Fibroblast of lung (primary cell): ENCODE data around the gene RMND5B.
"Not testable (repeated sequence)": the region's sequence is repeated elsewhere in the genome, so short reads cannot be mapped to it uniquely, and the experiment has no call there.

Source experiments
- EZH2 ChIP-seq: IDR thresholded peaks from 2 replicates; pipeline ENCODE4 v1.5.1; 2012; ENCODE audit warnings: low read length, control low read depth, mild to moderate bottlenecking; ENCODE audit errors: missing control alignments
- TF ChIP-seq, protein P1 (sequence below), 2 donors: IDR thresholded peaks in 1 of 2; conservative IDR thresholded peaks in 1 of 2; 1 replicate in 1 of 2; 2 replicates in 1 of 2; pipeline ENCODE4 v1.5.1; 2011 to 2012; ENCODE audit warnings: low read length in 2 of 2, control low read depth in 1 of 2, inconsistent platforms in 1 of 2, low read depth in 1 of 2, mild to moderate bottlenecking in 1 of 2

DNA sequence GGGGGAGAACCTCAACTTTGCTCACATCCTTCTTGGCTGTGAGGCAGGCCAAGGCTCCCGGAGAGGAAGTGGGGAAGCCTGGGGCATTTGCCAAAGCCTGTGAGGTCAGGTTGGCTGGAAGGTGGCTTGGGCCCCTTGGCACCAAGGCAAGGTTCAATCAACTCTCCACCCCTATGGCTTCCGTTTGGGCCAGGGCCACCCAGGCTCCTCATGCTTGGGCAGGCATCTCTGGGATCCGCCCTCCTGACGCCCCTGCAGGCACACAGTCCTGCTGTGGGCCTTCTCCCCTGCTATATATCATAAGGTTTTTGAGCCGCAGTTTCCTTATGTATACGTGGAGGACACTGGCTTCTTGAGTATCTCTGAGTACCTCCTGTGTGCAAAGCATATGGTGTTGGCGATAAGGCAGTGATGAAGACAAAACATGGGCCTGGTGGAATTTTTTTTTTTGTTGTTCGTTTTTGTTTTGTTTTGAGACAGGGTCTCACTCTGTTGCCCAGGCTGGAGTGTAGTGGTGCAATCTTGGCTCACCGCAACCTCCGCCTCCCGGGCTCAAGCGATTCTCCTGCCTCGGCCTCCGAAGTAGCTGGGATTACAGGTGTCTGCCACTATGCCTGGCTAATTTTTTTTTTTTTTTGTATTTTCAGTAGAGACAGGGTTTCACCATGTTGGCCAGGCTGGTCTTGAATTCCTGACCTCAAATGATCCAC, 3.4 kb upstream of the RMND5B start:
- TF ChIP-seq EZH2, result not testable (repeated sequence)
- TF ChIP-seq, protein P1, sequence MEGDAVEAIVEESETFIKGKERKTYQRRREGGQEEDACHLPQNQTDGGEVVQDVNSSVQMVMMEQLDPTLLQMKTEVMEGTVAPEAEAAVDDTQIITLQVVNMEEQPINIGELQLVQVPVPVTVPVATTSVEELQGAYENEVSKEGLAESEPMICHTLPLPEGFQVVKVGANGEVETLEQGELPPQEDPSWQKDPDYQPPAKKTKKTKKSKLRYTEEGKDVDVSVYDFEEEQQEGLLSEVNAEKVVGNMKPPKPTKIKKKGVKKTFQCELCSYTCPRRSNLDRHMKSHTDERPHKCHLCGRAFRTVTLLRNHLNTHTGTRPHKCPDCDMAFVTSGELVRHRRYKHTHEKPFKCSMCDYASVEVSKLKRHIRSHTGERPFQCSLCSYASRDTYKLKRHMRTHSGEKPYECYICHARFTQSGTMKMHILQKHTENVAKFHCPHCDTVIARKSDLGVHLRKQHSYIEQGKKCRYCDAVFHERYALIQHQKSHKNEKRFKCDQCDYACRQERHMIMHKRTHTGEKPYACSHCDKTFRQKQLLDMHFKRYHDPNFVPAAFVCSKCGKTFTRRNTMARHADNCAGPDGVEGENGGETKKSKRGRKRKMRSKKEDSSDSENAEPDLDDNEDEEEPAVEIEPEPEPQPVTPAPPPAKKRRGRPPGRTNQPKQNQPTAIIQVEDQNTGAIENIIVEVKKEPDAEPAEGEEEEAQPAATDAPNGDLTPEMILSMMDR (conservative IDR thresholded peaks at IDR 0.05 in 1 of 2, IDR thresholded peaks at IDR 0.05 in 1 of 2; ENCODE audit: low read depth in 1 of 2, low read length in 2 of 2), result not testable (repeated sequence)
